Memory B cell (primary cell): Measurements from ENCODE around the gene SFSWAP.
"Not testable (repeated sequence)": the region's sequence is repeated elsewhere in the genome, so short reads cannot be mapped to it uniquely, and the experiment has no call there.

Experiments used
- ATAC-seq: fragments of 150-1000 bp; cut with Tn5 transposase; 2 replicates; pipeline ENCODE4 v1.10.0; 2021; ENCODE audit warnings: low read depth, mild to moderate bottlenecking, moderate library complexity
- DNase-seq, 2 donors: peaks; one replicate each; pipeline ENCODE4 v3.0.0; 2022; ENCODE audit warnings: low spot score in 2 of 2
- H3K27ac Mint-ChIP-seq: one replicate; pipeline ENCODE4 v1.8.0; 2022; ENCODE audit warnings: mild to moderate bottlenecking, moderate library complexity, mixed read lengths
- H3K27me3 Mint-ChIP-seq: one replicate; pipeline ENCODE4 v1.8.0; 2022; ENCODE audit warnings: mixed read lengths
- H3K36me3 Mint-ChIP-seq: one replicate; pipeline ENCODE4 v1.8.0; 2022; ENCODE audit warnings: mild to moderate bottlenecking, mixed read lengths
- H3K4me1 Mint-ChIP-seq: one replicate; pipeline ENCODE4 v1.8.0; 2022; ENCODE audit warnings: mixed read lengths
- H3K4me3 Mint-ChIP-seq: one replicate; pipeline ENCODE4 v1.8.0; 2022; ENCODE audit warnings: mild to moderate bottlenecking, moderate library complexity, mixed read lengths
- H3K9me3 Mint-ChIP-seq: one replicate; pipeline ENCODE4 v1.8.0; 2022; ENCODE audit warnings: mixed read lengths

Gene SFSWAP

GRCh38 chr12:131809476-131810254 lies 98.8 kb downstream of the SFSWAP start:
- DNase-seq, H3K9me3 Mint-ChIP-seq, H3K27me3 Mint-ChIP-seq, ATAC-seq, H3K27ac Mint-ChIP-seq, H3K4me1 Mint-ChIP-seq, H3K36me3 Mint-ChIP-seq: not testable (repeated sequence)
- H3K4me3 Mint-ChIP-seq: peak overlapping the region; percentile 53

- peaks cover 10% of the 10 kb centered on the region for H3K36me3 Mint-ChIP-seq
- peaks cover 5% of the 10 kb centered on the region for H3K9me3 Mint-ChIP-seq
- no peak overlapping the region for H3K27ac Mint-ChIP-seq
- no peak overlapping the region for H3K4me3 Mint-ChIP-seq
- no peak for DNase-seq
- ATAC-seq: no peak
- H3K4me1 Mint-ChIP-seq: peaks cover 2% of the 10 kb centered on the region
- H3K27me3 Mint-ChIP-seq: no peaks in the 10 kb centered on the region
These were observed 99.8 kb downstream of the SFSWAP start for GRCh38 chr12:131810726-131811125.

GRCh38 chr12:131815131-131815530 lies 104.2 kb downstream of the SFSWAP start:
- Mint-ChIP-seq H3K9me3 (peaks cover 5% of the 10 kb centered on the region), H3K4me3 (no peak overlapping the region), H3K27ac (no peak overlapping the region), H3K27me3 (peaks cover 2% of the 10 kb centered on the region), H3K4me1 (peaks cover 5% of the 10 kb centered on the region), H3K36me3 (peaks cover 15% of the 10 kb centered on the region)
- DNase-seq (no peak), ATAC-seq (no peak)

- ATAC-seq (no peak), DNase-seq (no peak)
- H3K4me3 Mint-ChIP-seq: no peak overlapping the region
- H3K27ac Mint-ChIP-seq: no peak overlapping the region
- peaks cover 15% of the 10 kb centered on the region for H3K36me3 Mint-ChIP-seq
- H3K9me3 Mint-ChIP-seq: peaks cover 5% of the 10 kb centered on the region
- H3K27me3 Mint-ChIP-seq: peaks cover 2% of the 10 kb centered on the region
- peaks cover 8% of the 10 kb centered on the region for H3K4me1 Mint-ChIP-seq
These were observed 105.6 kb downstream of the SFSWAP start for GRCh38 chr12:131816495-131816894.

GRCh38 chr12:131817241-131817640 lies 106.4 kb downstream of the SFSWAP start:
- Mint-ChIP-seq H3K4me3 (no peak overlapping the region), H3K36me3 (peaks cover 11% of the 10 kb centered on the region), H3K27me3 (peaks cover 2% of the 10 kb centered on the region), H3K9me3 (peaks cover 5% of the 10 kb centered on the region), H3K4me1 (peaks cover 10% of the 10 kb centered on the region), H3K27ac (no peak overlapping the region)
- no peak for ATAC-seq
- DNase-seq: no peak

GRCh38 chr12:131818821-131819585 lies 108.1 kb downstream of the SFSWAP start:
- DNase-seq (no peak), ATAC-seq (no peak)
- Mint-ChIP-seq H3K4me1 (peaks cover 10% of the 10 kb centered on the region), H3K9me3 (no peaks in the 10 kb centered on the region), H3K36me3 (peaks cover 6% of the 10 kb centered on the region), H3K27ac (no peak overlapping the region), H3K27me3 (peaks cover 2% of the 10 kb centered on the region), H3K4me3 (no peak overlapping the region)

GRCh38 chr12:131824450-131824849 lies 113.6 kb downstream of the SFSWAP start:
- H3K4me3 Mint-ChIP-seq: no peak overlapping the region
- peaks cover 10% of the 10 kb centered on the region for H3K27me3 Mint-ChIP-seq
- no peak for DNase-seq
- ATAC-seq: no peak
- no peak overlapping the region for H3K27ac Mint-ChIP-seq
- no peaks in the 10 kb centered on the region for H3K9me3 Mint-ChIP-seq
- H3K4me1 Mint-ChIP-seq: peaks cover 14% of the 10 kb centered on the region
- H3K36me3 Mint-ChIP-seq: no peaks in the 10 kb centered on the region

- no peak overlapping the region for H3K4me3 Mint-ChIP-seq
- H3K27ac Mint-ChIP-seq: no peak overlapping the region
- H3K36me3 Mint-ChIP-seq: no peaks in the 10 kb centered on the region
- peaks cover 15% of the 10 kb centered on the region for H3K4me1 Mint-ChIP-seq
- DNase-seq (no peak), ATAC-seq (no peak)
- H3K27me3 Mint-ChIP-seq: peaks cover 11% of the 10 kb centered on the region
- no peaks in the 10 kb centered on the region for H3K9me3 Mint-ChIP-seq
These were observed 114.4 kb downstream of the SFSWAP start for GRCh38 chr12:131825146-131825892.

GRCh38 chr12:131826097-131826928 lies 115.4 kb downstream of the SFSWAP start:
- Mint-ChIP-seq H3K9me3 (no peaks in the 10 kb centered on the region), H3K36me3 (no peaks in the 10 kb centered on the region), H3K4me1 (peaks cover 15% of the 10 kb centered on the region), H3K4me3 (peak overlapping the region; percentile 70), H3K27ac (peak overlapping the region; percentile 62), H3K27me3 (peaks cover 11% of the 10 kb centered on the region)
- DNase-seq (no peak), ATAC-seq (no peak)

- ATAC-seq (peak; percentile 77), DNase-seq (peak; percentile 43 to 52)
- Mint-ChIP-seq H3K36me3 (no peaks in the 10 kb centered on the region), H3K9me3 (no peaks in the 10 kb centered on the region), H3K27me3 (peaks cover 13% of the 10 kb centered on the region), H3K4me3 (peak within 1 kb of the TSS; percentile 89), H3K4me1 (peaks cover 12% of the 10 kb centered on the region), H3K27ac (no peak within 1 kb of the TSS)
These were observed 117.2 kb downstream of the SFSWAP start, which contains the start of gene MMP17 for GRCh38 chr12:131827961-131828534. Gene MMP17, plus strand, starts transcription at chr12:131828393. Its CDS starts 102 bp downstream, at chr12:131828495.

- Mint-ChIP-seq H3K4me1 (peaks cover 12% of the 10 kb centered on the region), H3K27ac (no peak overlapping the region), H3K27me3 (peaks cover 13% of the 10 kb centered on the region), H3K4me3 (peak overlapping the region; percentile 89), H3K9me3 (no peaks in the 10 kb centered on the region), H3K36me3 (no peaks in the 10 kb centered on the region)
- DNase-seq: peak in 1 of 2 donors; percentile 54
- ATAC-seq: peak; percentile 26
These were observed 117.9 kb downstream of the SFSWAP start for GRCh38 chr12:131828671-131829355.

- H3K27ac Mint-ChIP-seq: no peak overlapping the region
- H3K9me3 Mint-ChIP-seq: no peaks in the 10 kb centered on the region
- no peaks in the 10 kb centered on the region for H3K36me3 Mint-ChIP-seq
- DNase-seq (peak in 1 of 2 donors; percentile 37), ATAC-seq (peak; percentile 3)
- peak overlapping the region; percentile 89 for H3K4me3 Mint-ChIP-seq
- peaks cover 13% of the 10 kb centered on the region for H3K27me3 Mint-ChIP-seq
- H3K4me1 Mint-ChIP-seq: peaks cover 12% of the 10 kb centered on the region
These were observed 118.5 kb downstream of the SFSWAP start for GRCh38 chr12:131829356-131829747.
